Esophagus squamous epithelium (tissue), 5 donors: ENCODE results near the gene KL. TPM values are rescaled to one million over a fixed set of nuclear protein-coding genes. Genes with fewer than 3 reads are reported as not detected.
A peak's percentile ranks its signal among the peaks of the same experiment; 100 is the strongest.

Source experiments
- DNase-seq: peaks from one replicate; lab custom pipeline; 2025; lab: John Stamatoyannopoulos, UW
- H3K27ac ChIP-seq, 4 donors: fragments of 200-600 bp; sonication (generic); one replicate each; pipeline ENCODE4 v1.5.1; 2016 to 2019; ENCODE audit warnings: mild to moderate bottlenecking in 1 of 4
- H3K27me3 ChIP-seq, 4 donors: fragments of 200-600 bp; sonication (generic); 1 replicate in 3 of 4; 2 replicates in 1 of 4; pipeline versions ENCODE4 v1.5.1 to v1.6.0; 2017 to 2021; ENCODE audit warnings: antibody characterized with exemption in 1 of 4
- H3K36me3 ChIP-seq, 3 donors: fragments of 200-600 bp; sonication (generic); one replicate each; pipeline ENCODE4 v1.5.1; 2016 to 2019
- H3K4me1 ChIP-seq, 3 donors: fragments of 200-600 bp; sonication (generic); one replicate each; pipeline ENCODE4 v1.5.1; 2017 to 2019
- H3K4me3 ChIP-seq, 4 donors: fragments of 200-600 bp; sonication (generic); 1 replicate in 3 of 4; 2 replicates in 1 of 4; pipeline ENCODE4 v1.5.1; 2016 to 2019; ENCODE audit warnings: mild to moderate bottlenecking in 2 of 4, moderate library complexity in 1 of 4
- H3K9me3 ChIP-seq, 3 donors: fragments of 200-600 bp; sonication (generic); one replicate each; pipeline ENCODE4 v1.5.1; 2016 to 2019
- CTCF ChIP-seq, 6 experiments: fragments of 450-650 bp in 4 of 6; fragments of 200-600 bp in 2 of 6; sonication (generic) in 2 of 6; IDR thresholded peaks; one replicate each; pipeline ENCODE4 v1.5.1; 2016 to 2019; ENCODE audit warnings: antibody characterized with exemption in 6 of 6, mild to moderate bottlenecking in 4 of 6, moderate library complexity in 4 of 6
- POLR2A ChIP-seq, 4 donors: fragments of 450-650 bp; IDR thresholded peaks; one replicate each; pipeline ENCODE4 v1.6.1; 2017; ENCODE audit warnings: antibody characterized with exemption in 4 of 4, mild to moderate bottlenecking in 4 of 4, moderate library complexity in 3 of 4
- WGBS, 2 donors: methylation state at CpG; one replicate each; pipeline ENCODE4 v1.1.5; 2018; 5-methylcytosine and 5-hydroxymethylcytosine counted together
- intact Hi-C: fragments of 100-400 bp; cut with DNase I; formaldehyde crosslinking; loops from one replicate; pipeline ENCODE4 v1.15.0; 2022
- total RNA-seq, 4 donors: library from RNA; depleted of rRNA; stranded (reverse); fragments of >200 nt; gene quantifications; one replicate each; pipeline ENCODE4 v1.1.0, GENCODE V29; 2016
- donor health status: DM: yes; HTN: yes; CAD: no.

The KL gene
- total RNA-seq, 4 donors from 2014 or later, result 0.11 to 1.1 (median 0.82) TPM

DNA sequence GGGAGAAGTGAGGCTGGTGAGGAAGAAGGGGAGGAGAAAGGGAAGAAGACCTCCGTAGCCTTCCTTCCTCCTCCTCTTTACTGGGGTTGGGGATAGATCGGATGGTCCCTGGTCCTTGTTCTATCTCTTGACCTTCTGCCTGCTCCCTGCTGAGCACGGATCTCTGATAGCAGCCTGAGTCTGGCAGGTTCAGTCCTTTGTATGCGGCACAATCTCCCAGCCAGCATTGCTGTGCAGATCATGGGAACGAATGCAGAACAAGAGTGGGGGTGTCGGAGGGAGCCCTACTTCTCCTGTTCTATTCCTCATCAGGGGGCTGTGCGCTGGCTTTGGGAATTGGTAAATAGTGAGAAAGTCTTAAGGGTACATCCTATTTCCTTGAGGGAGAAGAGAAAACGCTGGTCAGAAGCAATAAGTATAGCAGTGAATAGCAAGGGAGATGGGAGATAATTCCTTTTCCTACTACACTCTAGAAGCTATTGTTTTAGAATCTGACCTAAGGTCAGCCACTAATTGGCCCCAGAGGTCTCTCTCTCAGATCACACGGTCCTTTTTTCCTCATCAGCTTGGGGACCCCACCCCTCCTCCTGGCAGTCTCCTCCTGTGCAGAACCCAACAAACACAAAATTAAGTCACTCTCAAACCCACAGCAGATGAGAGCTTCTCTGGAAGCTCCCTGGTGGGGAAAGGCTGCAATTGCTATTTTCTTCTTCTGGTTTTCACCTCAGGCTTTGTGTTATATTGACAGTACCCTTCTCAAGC, 41.0 kb downstream of the KL start:
- no peak overlapping the region for H3K4me3 ChIP-seq
- H3K9me3 ChIP-seq, result no peaks in the 10 kb centered on the region
- H3K36me3 ChIP-seq, result no peaks in the 10 kb centered on the region
- intact Hi-C loops, result no loop called here
- H3K27ac ChIP-seq, result peak overlapping the region in 2 of 4 donors; percentile 26 to 28
- TF ChIP-seq POLR2A (IDR thresholded peaks at IDR 0.05), result no peak
- TF ChIP-seq CTCF (IDR thresholded peaks at IDR 0.05), result peak in 3 of 6 experiments; percentile 11 to 40 (median 40)
- no peak for DNase-seq
- no peaks in the 10 kb centered on the region for H3K27me3 ChIP-seq
- 53 to 59% methylated on average over 6 to 9 of the region's 9 CpGs for WGBS, 2 donors
- peaks cover 0 to 9% (median 3%) of the 10 kb centered on the region in 3 donors for H3K4me1 ChIP-seq

- H3K36me3 ChIP-seq, result no peaks in the 10 kb centered on the region
- DNase-seq, result no peak
- no peaks in the 10 kb centered on the region for H3K9me3 ChIP-seq
- intact Hi-C loops, result no loop called here
- no peak overlapping the region for H3K27ac ChIP-seq
- peaks cover 0 to 9% (median 3%) of the 10 kb centered on the region in 3 donors for H3K4me1 ChIP-seq
- WGBS, 2 donors, result 71 to 78% methylated on average over 3 of the region's 3 CpGs
- TF ChIP-seq POLR2A (IDR thresholded peaks at IDR 0.05) (no peak), CTCF (IDR thresholded peaks at IDR 0.05) (no peak)
- H3K4me3 ChIP-seq, result no peak overlapping the region
- H3K27me3 ChIP-seq, result no peaks in the 10 kb centered on the region
These were observed 42.6 kb downstream of the KL start for GRCh38 chr13:33058776-33059327.

DNA sequence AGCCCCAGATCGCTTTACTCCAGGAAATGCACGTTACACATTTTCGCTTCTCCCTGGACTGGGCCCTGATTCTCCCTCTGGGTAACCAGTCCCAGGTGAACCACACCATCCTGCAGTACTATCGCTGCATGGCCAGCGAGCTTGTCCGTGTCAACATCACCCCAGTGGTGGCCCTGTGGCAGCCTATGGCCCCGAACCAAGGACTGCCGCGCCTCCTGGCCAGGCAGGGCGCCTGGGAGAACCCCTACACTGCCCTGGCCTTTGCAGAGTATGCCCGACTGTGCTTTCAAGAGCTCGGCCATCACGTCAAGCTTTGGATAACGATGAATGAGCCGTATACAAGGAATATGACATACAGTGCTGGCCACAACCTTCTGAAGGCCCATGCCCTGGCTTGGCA, 44.6 kb downstream of the KL start:
- Histone ChIP-seq H3K4me3 (no peak overlapping the region), H3K36me3 (no peaks in the 10 kb centered on the region), H3K9me3 (no peaks in the 10 kb centered on the region), H3K27me3 (no peaks in the 10 kb centered on the region), H3K4me1 (peaks cover 0 to 9% (median 3%) of the 10 kb centered on the region in 3 donors), H3K27ac (no peak overlapping the region)
- no peak for DNase-seq
- no peak for TF ChIP-seq POLR2A (IDR thresholded peaks at IDR 0.05)
- no peak for TF ChIP-seq CTCF (IDR thresholded peaks at IDR 0.05)
- intact Hi-C loops, result no loop called here
- 97 to 98% methylated on average over 10 to 11 of the region's 15 CpGs for WGBS, 2 donors

- 90 to 96% methylated on average over 18 of the region's 18 CpGs for WGBS, 2 donors
- H3K27ac ChIP-seq, result no peak overlapping the region
- peaks cover 0 to 3% (median 0%) of the 10 kb centered on the region in 3 donors for H3K36me3 ChIP-seq
- H3K9me3 ChIP-seq, result no peaks in the 10 kb centered on the region
- intact Hi-C loops, result no loop called here
- no peaks in the 10 kb centered on the region for H3K27me3 ChIP-seq
- no peaks in the 10 kb centered on the region for H3K4me1 ChIP-seq
- no peak overlapping the region for H3K4me3 ChIP-seq
- TF ChIP-seq CTCF (IDR thresholded peaks at IDR 0.05) (no peak), POLR2A (IDR thresholded peaks at IDR 0.05) (no peak)
- DNase-seq, result no peak
These were observed 50.1 kb downstream of the KL start for GRCh38 chr13:33066329-33066728.

- H3K4me1 ChIP-seq, result no peaks in the 10 kb centered on the region
- intact Hi-C loops, result no loop called here
- 68 to 82% methylated on average over 2 of the region's 2 CpGs for WGBS, 2 donors
- H3K27me3 ChIP-seq, result no peaks in the 10 kb centered on the region
- TF ChIP-seq CTCF (IDR thresholded peaks at IDR 0.05) (peak in 2 of 6 experiments; percentile 12 to 25), POLR2A (IDR thresholded peaks at IDR 0.05) (no peak)
- no peaks in the 10 kb centered on the region for H3K9me3 ChIP-seq
- no peak overlapping the region for H3K4me3 ChIP-seq
- peaks cover 0 to 3% (median 0%) of the 10 kb centered on the region in 3 donors for H3K36me3 ChIP-seq
- DNase-seq, result no peak
- H3K27ac ChIP-seq, result no peak overlapping the region
These were observed 53.1 kb downstream of the KL start for GRCh38 chr13:33069365-33069764.
